ENCODE results near the gene KLHDC3. TPM values are rescaled to one million over a fixed set of nuclear protein-coding genes. Genes with fewer than 3 reads are reported as not detected.

KLHDC3 gene
- total and polyA plus RNA-seq, 2 experiments from 2014 or later = 88.2 to 184 TPM

DNA sequence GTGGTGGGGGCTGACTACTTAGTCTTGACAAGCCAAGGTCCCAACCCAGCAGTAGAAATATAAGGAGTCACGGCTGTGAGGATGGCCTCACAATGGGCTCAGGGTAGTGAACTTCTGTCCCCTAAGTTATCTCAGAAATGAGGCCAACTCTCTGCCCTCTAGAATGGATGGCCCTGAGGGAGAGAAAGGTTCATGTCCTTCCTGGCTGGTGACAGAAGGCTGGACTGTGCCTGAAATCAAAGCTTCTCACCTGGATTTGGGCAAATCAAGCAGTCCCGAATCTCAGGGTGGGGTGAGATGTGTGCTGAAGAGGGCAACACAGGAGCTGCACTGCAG, 20.1 kb downstream of the KLHDC3 start:
- no peaks in the 10 kb centered on the region for H3K4me1 Mint-ChIP-seq
- no peaks in the 10 kb centered on the region for H3K9me3 Mint-ChIP-seq
- Histone ChIP-seq H3K27ac (ENCODE audit: low read depth) (no peak overlapping the region), H3K4me1 (ENCODE audit: insufficient read depth) (no peaks in the 10 kb centered on the region), H3K79me2 (replicated peaks; ENCODE audit: insufficient read depth) (no peaks in the 10 kb centered on the region), H2AFZ (no peak overlapping the region), H3F3A (replicated peaks; ENCODE audit: low read depth) (peaks cover 17% of the 10 kb centered on the region; the same call in 1 of the 2 replicates), H3K36me3 (ENCODE audit: insufficient read depth) (peaks cover 13% of the 10 kb centered on the region), H3K4me3 (no peak overlapping the region), H4K20me1 (replicated peaks; ENCODE audit: insufficient read depth) (peaks cover 12% of the 10 kb centered on the region), H3K27me3 (ENCODE audit: insufficient read depth) (no peaks in the 10 kb centered on the region), H3K4me2 (no peak overlapping the region), H3K9me2 (ENCODE audit: insufficient read depth) (no peaks in the 10 kb centered on the region)
- peaks cover 3% of the 10 kb centered on the region for H3K27me3 Mint-ChIP-seq (ENCODE audit: insufficient read depth, low read depth, poor library complexity)
- H3K4me3 Mint-ChIP-seq = no peak overlapping the region
- H3K27ac Mint-ChIP-seq = no peak overlapping the region
- TF ChIP-seq POLR2AphosphoS5 (IDR thresholded peaks at IDR 0.05; ENCODE audit: low read depth) = no peak
- TF ChIP-seq JUNB (IDR thresholded peaks at IDR 0.05; ENCODE audit: unreplicated experiment) = no peak
- no peak for TF ChIP-seq ZNF462 (CRISPR knock-in tag; IDR thresholded peaks at IDR 0.05)
- no peak for TF ChIP-seq STAT1 (IDR thresholded peaks at IDR 0.05; ENCODE audit: unreplicated experiment)
- TF ChIP-seq, protein P1, sequence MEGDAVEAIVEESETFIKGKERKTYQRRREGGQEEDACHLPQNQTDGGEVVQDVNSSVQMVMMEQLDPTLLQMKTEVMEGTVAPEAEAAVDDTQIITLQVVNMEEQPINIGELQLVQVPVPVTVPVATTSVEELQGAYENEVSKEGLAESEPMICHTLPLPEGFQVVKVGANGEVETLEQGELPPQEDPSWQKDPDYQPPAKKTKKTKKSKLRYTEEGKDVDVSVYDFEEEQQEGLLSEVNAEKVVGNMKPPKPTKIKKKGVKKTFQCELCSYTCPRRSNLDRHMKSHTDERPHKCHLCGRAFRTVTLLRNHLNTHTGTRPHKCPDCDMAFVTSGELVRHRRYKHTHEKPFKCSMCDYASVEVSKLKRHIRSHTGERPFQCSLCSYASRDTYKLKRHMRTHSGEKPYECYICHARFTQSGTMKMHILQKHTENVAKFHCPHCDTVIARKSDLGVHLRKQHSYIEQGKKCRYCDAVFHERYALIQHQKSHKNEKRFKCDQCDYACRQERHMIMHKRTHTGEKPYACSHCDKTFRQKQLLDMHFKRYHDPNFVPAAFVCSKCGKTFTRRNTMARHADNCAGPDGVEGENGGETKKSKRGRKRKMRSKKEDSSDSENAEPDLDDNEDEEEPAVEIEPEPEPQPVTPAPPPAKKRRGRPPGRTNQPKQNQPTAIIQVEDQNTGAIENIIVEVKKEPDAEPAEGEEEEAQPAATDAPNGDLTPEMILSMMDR (conservative IDR thresholded peaks at IDR 0.05; ENCODE audit: low read depth in 2 of 2) = peak in 1 of 2 experiments; percentile 31; a peak in 1 of 4 replicates
- no peak for TF ChIP-seq EZH2 (IDR thresholded peaks at IDR 0.05; ENCODE audit: low read depth, unreplicated experiment)
- DNase-seq (ENCODE audit: low spot score) = peak; percentile 28
- peaks cover 70% of the 10 kb centered on the region for H3K36me3 Mint-ChIP-seq (ENCODE audit: low read depth)
- ATAC-seq = no peak; the same call in 2 of the 3 replicates
